Hepatocyte (in vitro differentiated cells): ENCODE data around the gene TANGO2.

Experiments
- CTCF ChIP-seq: fragments of 200-600 bp; sonication (generic); IDR thresholded peaks from 2 replicates; pipeline ENCODE4 v1.5.1; 2016; ENCODE audit warnings: antibody characterized with exemption, mild to moderate bottlenecking; ENCODE audit not compliant: poor library complexity
- EZH2phosphoT487 ChIP-seq: fragments of 200-600 bp; sonication (generic); IDR thresholded peaks from one replicate; pipeline ENCODE4 v1.6.1; 2018; ENCODE audit warnings: antibody characterized with exemption, mild to moderate bottlenecking, low read depth, moderate library complexity; ENCODE audit not compliant: unreplicated experiment, severe bottlenecking

- TF ChIP-seq CTCF, result no peak
- TF ChIP-seq EZH2phosphoT487, result no peak
Observed at GRCh38 chr22:20031732-20032406, 11.0 kb downstream of the TANGO2 start.
